ENCODE results near the gene NLK. TPM values are rescaled to one million over a fixed set of nuclear protein-coding genes. Genes with fewer than 3 reads are reported as not detected.

Gene NLK
- total RNA-seq, 1 experiment from 2014 or later: 12.8 TPM

- ChIA-PET POLR2A (interaction anchor here (1.4 to 1.6 kb wide), 2 partner anchors 9 to 15 kb away, joined by 5 to 8 read pairs; no protein-coding TSS in a partner anchor), RAD21 (ENCODE audit: low non-redundant PET in 1 of 2, low total read pairs in 2 of 2, uncharacterized antibody in 2 of 2, unreplicated experiment in 2 of 2) (no interaction called here), CTCF (interaction anchor here (1.1 kb wide), 1 partner anchor 235 kb away, joined by 3 read pairs; no protein-coding TSS in a partner anchor)
- H4K20me1 ChIP-seq (ENCODE audit: insufficient read depth): 0 out of 2 replicates have a peak, but pooled peaks cover 1% of the 10 kb centered on the region
- 0 out of 4 replicates have a peak overlapping the region, but pooled peaks of 1 of the 2 experiments have one; percentile 12 for H3K4me3 ChIP-seq (replicated peaks in 1 of 2; ENCODE audit: low read depth in 1 of 2, low read length in 2 of 2)
- no peak overlapping the region for H3K9ac ChIP-seq (ENCODE audit: low read length)
- intact Hi-C loops (cut with micrococcal nuclease): no loop called here
- no peaks in the 10 kb centered on the region for H3K9me3 ChIP-seq (ENCODE audit: control insufficient read depth in 1 of 2, insufficient read depth in 1 of 2, low read depth in 1 of 2, low read length in 2 of 2)
- no peaks in the 10 kb centered on the region for H3K9me2 ChIP-seq (ENCODE audit: insufficient read depth)
- peak overlapping the region; percentile 39; the same call in 1 of the 2 replicates for H3K4me2 ChIP-seq (ENCODE audit: low read length)
- H2AFZ ChIP-seq (ENCODE audit: low read depth, low read length, poor library complexity, severe bottlenecking): peak overlapping the region; percentile 46
- H3K4me1 ChIP-seq (ENCODE audit: control insufficient read depth in 1 of 2, insufficient read depth in 2 of 2, low read length in 2 of 2): peaks cover 4 to 14% of the 10 kb centered on the region in 2 experiments; a peak in 2 of 4 replicates
- peaks cover 33% of the 10 kb centered on the region for H3K79me2 ChIP-seq (ENCODE audit: insufficient read depth, low read length)
- DNase-seq (ENCODE audit: low read depth, low spot score) (no peak), ATAC-seq (no peak)
- no peak overlapping the region for H3K27ac ChIP-seq (ENCODE audit: low read depth, low read length)
- no peaks in the 10 kb centered on the region for H3K27me3 ChIP-seq (ENCODE audit: insufficient read depth, low read length)
- BruUV-seq (replicated peaks): no TSS peak
- TF ChIP-seq SIN3A (IDR thresholded peaks at IDR 0.05; ENCODE audit: low read depth) (no peak), TCF7L2 (IDR thresholded peaks at IDR 0.05; ENCODE audit: borderline replicate concordance, extremely low read depth, insufficient read depth, insufficient read length) (no peak), CEBPB (IDR thresholded peaks at IDR 0.05; ENCODE audit: low read depth) (no peak), CTCF (IDR thresholded peaks at IDR 0.05 in 2 of 3, conservative IDR thresholded peaks at IDR 0.05 in 1 of 3; ENCODE audit: borderline replicate concordance in 1 of 3, insufficient read depth in 1 of 3, low read depth in 2 of 3, low read length in 2 of 3) (no peak), CBX3 (IDR thresholded peaks at IDR 0.05; ENCODE audit: low read depth) (no peak), YY1 (IDR thresholded peaks at IDR 0.05; ENCODE audit: extremely low read depth, insufficient replicate concordance, low read depth, low read length) (no peak), REST (IDR thresholded peaks at IDR 0.05; ENCODE audit: low read depth) (no peak), SP1 (IDR thresholded peaks at IDR 0.05; ENCODE audit: low read depth) (no peak), RAD21 (IDR thresholded peaks at IDR 0.05; ENCODE audit: low read depth) (no peak)
- no peaks in the 10 kb centered on the region for H3K36me3 ChIP-seq (ENCODE audit: control insufficient read depth in 1 of 2, insufficient read depth in 2 of 2, low read length in 2 of 2)
Measured at GRCh38 chr17:28040406-28040805, 2.1 kb upstream of the NLK start.

All from HCT116 (cell line).